Fibroblast of pulmonary artery (primary cell): ENCODE results near the gene COMMD7.

ENCODE experiments used
- DNase-seq: peaks from one replicate; pipeline ENCODE4 v3.0.0-alpha.2; 2010; ENCODE audit warnings: low read depth
- H3K4me3 ChIP-seq: replicated peaks from 2 replicates; pipeline ENCODE4 v1.5.1; 2011; ENCODE audit warnings: low read depth, mild to moderate bottlenecking, control low read depth, low read length, moderate library complexity
- CTCF ChIP-seq: IDR thresholded peaks from 2 replicates; pipeline ENCODE4 v1.5.1; 2011; ENCODE audit warnings: mild to moderate bottlenecking, control low read depth, low read length, inconsistent platforms; ENCODE audit errors: missing control alignments

COMMD7 gene

DNA sequence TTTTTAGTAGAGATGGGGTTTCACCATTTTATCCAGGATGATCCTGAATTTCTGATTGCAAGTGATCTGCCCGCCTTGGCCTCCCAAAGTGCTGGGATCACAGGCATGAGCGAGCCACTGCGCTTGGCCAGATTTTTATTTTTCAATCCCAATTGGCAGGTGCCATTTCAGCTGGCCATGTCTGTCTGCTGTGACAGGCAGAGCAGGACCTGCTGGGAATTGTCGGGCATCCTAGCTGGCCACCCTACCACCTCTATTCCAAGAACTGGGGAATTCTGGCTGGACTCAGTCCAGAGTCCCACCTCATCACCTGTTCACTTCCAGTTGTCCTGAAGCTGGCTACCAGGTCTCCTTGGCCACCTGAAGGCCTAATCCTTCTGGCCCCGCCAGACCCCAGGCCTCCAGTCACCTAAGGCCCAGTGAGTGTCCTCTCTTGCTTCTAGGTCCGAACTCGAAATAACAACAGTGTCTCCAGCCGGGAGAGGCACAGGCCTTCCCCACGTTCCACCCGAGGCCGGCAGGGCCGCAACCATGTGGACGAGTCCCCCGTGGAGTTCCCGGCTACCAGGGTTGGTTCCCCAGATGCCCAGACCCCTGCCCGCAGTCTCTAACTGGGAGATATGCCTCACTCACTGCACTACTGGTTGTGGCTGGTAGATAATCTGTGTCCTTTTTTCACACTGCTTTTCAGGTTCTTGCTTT, 42.9 kb upstream of the COMMD7 start:
- no peak for TF ChIP-seq CTCF
- DNase-seq: no peak
- no peak overlapping the region for H3K4me3 ChIP-seq

GRCh38 chr20:32784369-32785080, 41.3 kb upstream of the COMMD7 start:
- no peak for DNase-seq
- H3K4me3 ChIP-seq: no peak overlapping the region

GRCh38 chr20:32780749-32781655, 37.7 kb upstream of the COMMD7 start:
- no peak for DNase-seq
- H3K4me3 ChIP-seq: no peak overlapping the region
- TF ChIP-seq CTCF: no peak

More at GRCh38 chr20:32784369-32785080, 41.3 kb upstream of the COMMD7 start:
- no peak for TF ChIP-seq CTCF

- TF ChIP-seq CTCF: no peak
- no peak for DNase-seq
- H3K4me3 ChIP-seq: no peak overlapping the region
Measured at GRCh38 chr20:32780278-32780677, 37.0 kb upstream of the COMMD7 start.

- DNase-seq: no peak
- no peak for TF ChIP-seq CTCF
- H3K4me3 ChIP-seq: no peak overlapping the region
Measured at GRCh38 chr20:32779500-32780211, 36.4 kb upstream of the COMMD7 start.

- no peak for TF ChIP-seq CTCF
- H3K4me3 ChIP-seq: no peak overlapping the region
- DNase-seq: no peak
Measured at GRCh38 chr20:32777177-32777956, 34.1 kb upstream of the COMMD7 start.
